ENCODE measurements around the gene C1orf53. TPM values are rescaled to one million over a fixed set of nuclear protein-coding genes. Genes with fewer than 3 reads are reported as not detected.
"Not testable (repeated sequence)": the region's sequence is repeated elsewhere in the genome, so short reads cannot be mapped to it uniquely, and the experiment has no call there.

C1orf53 gene
- total RNA-seq, 1 donor from 2014 or later, result 1.4 TPM

- Mint-ChIP-seq H3K4me1 (no peaks in the 10 kb centered on the region), H3K27ac (no peak overlapping the region), H3K36me3 (no peaks in the 10 kb centered on the region), H3K27me3 (ENCODE audit: insufficient read depth, low read depth) (peaks cover 2% of the 10 kb centered on the region), H3K9me3 (peaks cover 2% of the 10 kb centered on the region), H3K4me3 (no peak overlapping the region)
- H2AFZ ChIP-seq (replicated peaks), result peak overlapping the region; percentile 51
- no peaks in the 10 kb centered on the region for H4K20me1 ChIP-seq (ENCODE audit: low read depth)
- H3K4me2 ChIP-seq, result peak overlapping the region; percentile 12
- no peak for TF ChIP-seq EZH2 (IDR thresholded peaks at IDR 0.05)
- TF ChIP-seq EZH2phosphoT487 (IDR thresholded peaks at IDR 0.05), result no peak
- peak; percentile 73 for TF ChIP-seq CTCF (IDR thresholded peaks at IDR 0.05)
- H3K9me3 ChIP-seq (ENCODE audit: low read depth), result no peaks in the 10 kb centered on the region
- no peak overlapping the region for H3K27ac ChIP-seq
- no peaks in the 10 kb centered on the region for H3K79me2 ChIP-seq (ENCODE audit: low read depth)
- DNase-seq (ENCODE audit: low spot score), result peak; percentile 76
- peaks cover 6% of the 10 kb centered on the region for H3F3A ChIP-seq (ENCODE audit: low read depth)
- H3K27me3 ChIP-seq, result no peaks in the 10 kb centered on the region
- peaks cover 13% of the 10 kb centered on the region for H3K4me1 ChIP-seq
- no peak overlapping the region for H3K9ac ChIP-seq
- no peaks in the 10 kb centered on the region for H3K36me3 ChIP-seq
- H3K4me3 ChIP-seq, result no peak overlapping the region
Observed at GRCh38 chr1:197868751-197869489, 33.5 kb upstream of the C1orf53 start.

GRCh38 chr1:197869490-197870077 is 32.8 kb upstream of the C1orf53 start:
- Mint-ChIP-seq H3K4me1 (no peaks in the 10 kb centered on the region), H3K36me3 (no peaks in the 10 kb centered on the region), H3K27ac (no peak overlapping the region), H3K4me3 (no peak overlapping the region), H3K9me3 (peaks cover 2% of the 10 kb centered on the region), H3K27me3 (ENCODE audit: insufficient read depth, low read depth) (peaks cover 2% of the 10 kb centered on the region)
- Histone ChIP-seq H4K20me1 (ENCODE audit: low read depth) (no peaks in the 10 kb centered on the region), H3K27ac (no peak overlapping the region), H3K79me2 (ENCODE audit: low read depth) (no peaks in the 10 kb centered on the region), H3K4me3 (no peak overlapping the region), H3K4me1 (peaks cover 13% of the 10 kb centered on the region), H3K27me3 (no peaks in the 10 kb centered on the region), H3F3A (ENCODE audit: low read depth) (peaks cover 6% of the 10 kb centered on the region), H3K9ac (no peak overlapping the region), H3K9me3 (ENCODE audit: low read depth) (no peaks in the 10 kb centered on the region), H2AFZ (replicated peaks) (peak overlapping the region; percentile 51), H3K36me3 (no peaks in the 10 kb centered on the region), H3K4me2 (peak overlapping the region; percentile 12)
- TF ChIP-seq EZH2 (IDR thresholded peaks at IDR 0.05) (no peak), EZH2phosphoT487 (IDR thresholded peaks at IDR 0.05) (no peak), CTCF (IDR thresholded peaks at IDR 0.05) (no peak)
- no peak for DNase-seq (ENCODE audit: low spot score)

GRCh38 chr1:197876894-197877293 is 25.5 kb upstream of the C1orf53 start:
- H4K20me1 ChIP-seq (ENCODE audit: low read depth), result no peaks in the 10 kb centered on the region
- no peaks in the 10 kb centered on the region for H3K36me3 ChIP-seq
- TF ChIP-seq EZH2phosphoT487 (IDR thresholded peaks at IDR 0.05), result no peak
- no peak for TF ChIP-seq EZH2 (IDR thresholded peaks at IDR 0.05)
- TF ChIP-seq CTCF (IDR thresholded peaks at IDR 0.05), result no peak
- H3K9me3 ChIP-seq (ENCODE audit: low read depth), result peaks cover 16% of the 10 kb centered on the region
- no peak overlapping the region for H3K27ac Mint-ChIP-seq
- H3K27me3 Mint-ChIP-seq (ENCODE audit: insufficient read depth, low read depth), result peaks cover 2% of the 10 kb centered on the region
- no peak overlapping the region for H3K9ac ChIP-seq
- no peak overlapping the region for H3K27ac ChIP-seq
- no peaks in the 10 kb centered on the region for H3K36me3 Mint-ChIP-seq
- DNase-seq (ENCODE audit: low spot score), result no peak
- H3K4me2 ChIP-seq, result no peak overlapping the region
- no peaks in the 10 kb centered on the region for H3K27me3 ChIP-seq
- H3K79me2 ChIP-seq (ENCODE audit: low read depth), result no peaks in the 10 kb centered on the region
- H3K4me1 Mint-ChIP-seq, result no peaks in the 10 kb centered on the region
- no peaks in the 10 kb centered on the region for H3K4me1 ChIP-seq
- no peak overlapping the region for H2AFZ ChIP-seq (replicated peaks)
- H3K9me3 Mint-ChIP-seq, result peaks cover 19% of the 10 kb centered on the region
- no peak overlapping the region for H3K4me3 Mint-ChIP-seq
- no peak overlapping the region for H3K4me3 ChIP-seq
- H3F3A ChIP-seq (ENCODE audit: low read depth), result no peaks in the 10 kb centered on the region

DNA sequence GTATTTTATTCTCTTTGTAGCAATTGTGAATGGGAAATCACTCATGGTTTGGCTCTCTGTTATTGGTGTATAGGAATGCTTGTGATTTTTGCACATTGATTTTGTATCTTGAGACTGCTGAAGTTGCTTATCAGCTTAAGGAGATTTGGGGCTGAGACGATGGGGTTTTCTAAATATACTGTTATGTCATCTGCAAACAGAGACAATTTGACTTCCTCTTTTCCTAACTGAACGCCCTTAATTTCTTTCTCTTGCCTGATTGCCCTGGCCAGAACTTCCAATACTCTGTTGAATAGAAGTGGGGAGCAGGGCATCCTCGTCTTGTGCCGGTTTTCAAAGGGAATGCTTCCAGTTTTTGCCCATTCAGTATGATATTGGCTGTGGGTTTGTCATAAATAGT is 22.0 kb upstream of the C1orf53 start:
- H3K9me3 Mint-ChIP-seq, result peaks cover 19% of the 10 kb centered on the region

DNA sequence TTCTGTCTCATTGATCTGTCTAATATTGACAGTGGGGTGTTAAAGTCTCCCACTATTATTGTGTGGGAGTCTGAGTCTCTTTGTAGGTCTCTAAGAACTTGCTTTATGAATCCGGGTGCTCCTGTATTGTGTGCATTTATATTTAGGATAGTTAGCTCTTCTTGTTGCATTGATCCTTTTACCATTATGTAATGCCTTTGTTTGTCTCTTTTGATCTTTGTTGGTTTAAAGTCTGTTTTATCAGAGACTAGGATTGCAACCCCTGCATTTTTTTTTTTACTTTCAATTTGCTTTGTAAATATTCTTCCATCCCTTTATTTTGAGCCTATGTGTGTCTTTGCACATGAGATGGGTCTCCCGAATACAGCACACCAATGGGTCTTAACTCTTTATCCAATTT is 20.2 kb upstream of the C1orf53 start:
- not testable (repeated sequence) for H4K20me1 ChIP-seq (ENCODE audit: low read depth); H3K36me3 ChIP-seq; H3K4me3 ChIP-seq; H3K4me1 ChIP-seq; H3K27ac ChIP-seq; H3K9me3 ChIP-seq (ENCODE audit: low read depth); H3K27ac Mint-ChIP-seq; DNase-seq (ENCODE audit: low spot score); H3K27me3 Mint-ChIP-seq (ENCODE audit: insufficient read depth, low read depth); H3K27me3 ChIP-seq; H3K9ac ChIP-seq; H3K4me2 ChIP-seq; H3F3A ChIP-seq (ENCODE audit: low read depth); H3K4me1 Mint-ChIP-seq; H3K36me3 Mint-ChIP-seq; H2AFZ ChIP-seq (replicated peaks); H3K79me2 ChIP-seq (ENCODE audit: low read depth); H3K4me3 Mint-ChIP-seq
- peaks cover 11% of the 10 kb centered on the region for H3K9me3 Mint-ChIP-seq

More for the DNA sequence above, 22.0 kb upstream of the C1orf53 start:
- not testable (repeated sequence) for H3K9ac ChIP-seq; H3K4me3 ChIP-seq; H3K36me3 ChIP-seq; DNase-seq (ENCODE audit: low spot score); H3K36me3 Mint-ChIP-seq; H3K27me3 ChIP-seq; H3K4me1 ChIP-seq; H3F3A ChIP-seq (ENCODE audit: low read depth); H3K4me2 ChIP-seq; H3K27me3 Mint-ChIP-seq (ENCODE audit: insufficient read depth, low read depth); H3K27ac ChIP-seq; H2AFZ ChIP-seq (replicated peaks); H4K20me1 ChIP-seq (ENCODE audit: low read depth); H3K4me3 Mint-ChIP-seq; H3K27ac Mint-ChIP-seq; H3K4me1 Mint-ChIP-seq; H3K79me2 ChIP-seq (ENCODE audit: low read depth)
- H3K9me3 ChIP-seq (ENCODE audit: low read depth), result peaks cover 16% of the 10 kb centered on the region
